OCI-LY3 (cell line): Measurements from ENCODE around the gene PFDN1.

Experiments
- CTCF ChIP-seq: fragments of 200-600, 300-600 bp; sonication (generic); IDR thresholded peaks from 2 replicates; pipeline ENCODE4 v1.5.1; 2014; ENCODE audit warnings: antibody characterized with exemption, low read length, low read depth
- EZH2phosphoT487 ChIP-seq: fragments of 200-600 bp; shearing (Covaris generic); IDR thresholded peaks from 2 replicates; pipeline ENCODE4 v1.6.1; 2018; ENCODE audit warnings: antibody characterized with exemption, mixed run types, low read depth

- TF ChIP-seq CTCF (peak; percentile 42), EZH2phosphoT487 (no peak)
These were observed 43.7 kb upstream of the PFDN1 start, which contains the start of gene HBEGF for GRCh38 chr5:140346348-140347221.
